Measurements from ENCODE around the gene SH2D5. TPM values are rescaled to one million over a fixed set of nuclear protein-coding genes. Genes with fewer than 3 reads are reported as not detected.

Gene SH2D5
- total RNA-seq, 1 donor from 2014 or later = 5.9 TPM

GRCh38 chr1:20721117-20722061, 11.1 kb downstream of the SH2D5 start:
- Mint-ChIP-seq H3K9me3 (ENCODE audit: unreplicated experiment) (peaks cover 3% of the 10 kb centered on the region), H3K27ac (ENCODE audit: unreplicated experiment) (no peak overlapping the region), H3K4me1 (ENCODE audit: low read depth, unreplicated experiment) (no peaks in the 10 kb centered on the region), H3K27me3 (ENCODE audit: low read depth, unreplicated experiment) (peaks cover 31% of the 10 kb centered on the region), H3K36me3 (ENCODE audit: low read depth, unreplicated experiment) (peaks cover 6% of the 10 kb centered on the region), H3K4me3 (ENCODE audit: unreplicated experiment) (no peak overlapping the region)
- no peak overlapping the region for H3K27ac ChIP-seq (ENCODE audit: low read depth, low read length)
- H3K9me3 ChIP-seq (ENCODE audit: insufficient read depth, low read depth, low read length) = no peaks in the 10 kb centered on the region
- no peak overlapping the region for H3K4me3 ChIP-seq (ENCODE audit: insufficient read depth, low read depth, low read length)
- TF ChIP-seq EZH2 (IDR thresholded peaks at IDR 0.05; ENCODE audit: insufficient read depth, low read length) = no peak
- TF ChIP-seq, protein P1, sequence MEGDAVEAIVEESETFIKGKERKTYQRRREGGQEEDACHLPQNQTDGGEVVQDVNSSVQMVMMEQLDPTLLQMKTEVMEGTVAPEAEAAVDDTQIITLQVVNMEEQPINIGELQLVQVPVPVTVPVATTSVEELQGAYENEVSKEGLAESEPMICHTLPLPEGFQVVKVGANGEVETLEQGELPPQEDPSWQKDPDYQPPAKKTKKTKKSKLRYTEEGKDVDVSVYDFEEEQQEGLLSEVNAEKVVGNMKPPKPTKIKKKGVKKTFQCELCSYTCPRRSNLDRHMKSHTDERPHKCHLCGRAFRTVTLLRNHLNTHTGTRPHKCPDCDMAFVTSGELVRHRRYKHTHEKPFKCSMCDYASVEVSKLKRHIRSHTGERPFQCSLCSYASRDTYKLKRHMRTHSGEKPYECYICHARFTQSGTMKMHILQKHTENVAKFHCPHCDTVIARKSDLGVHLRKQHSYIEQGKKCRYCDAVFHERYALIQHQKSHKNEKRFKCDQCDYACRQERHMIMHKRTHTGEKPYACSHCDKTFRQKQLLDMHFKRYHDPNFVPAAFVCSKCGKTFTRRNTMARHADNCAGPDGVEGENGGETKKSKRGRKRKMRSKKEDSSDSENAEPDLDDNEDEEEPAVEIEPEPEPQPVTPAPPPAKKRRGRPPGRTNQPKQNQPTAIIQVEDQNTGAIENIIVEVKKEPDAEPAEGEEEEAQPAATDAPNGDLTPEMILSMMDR (IDR thresholded peaks at IDR 0.05; ENCODE audit: insufficient read depth, low read depth, low read length) = no peak
- H3K79me2 ChIP-seq (ENCODE audit: insufficient read depth, low read length) = no peaks in the 10 kb centered on the region
- H4K20me1 ChIP-seq (ENCODE audit: insufficient read depth, low read length) = no peaks in the 10 kb centered on the region
- no peaks in the 10 kb centered on the region for H3K27me3 ChIP-seq (ENCODE audit: insufficient read depth, low read length)
- no peaks in the 10 kb centered on the region for H3K4me1 ChIP-seq (ENCODE audit: insufficient read depth, low read length)
- no peaks in the 10 kb centered on the region for H3K36me3 ChIP-seq (ENCODE audit: insufficient read depth, low read length)
- DNase-seq (ENCODE audit: low read depth) (no peak), FAIRE-seq (no peak)
- H3K4me2 ChIP-seq (ENCODE audit: low read length) = no peak overlapping the region
- H3K9ac ChIP-seq (ENCODE audit: low read length) = no peak overlapping the region
- H2AFZ ChIP-seq (ENCODE audit: low read depth, low read length) = no peak overlapping the region

DNA sequence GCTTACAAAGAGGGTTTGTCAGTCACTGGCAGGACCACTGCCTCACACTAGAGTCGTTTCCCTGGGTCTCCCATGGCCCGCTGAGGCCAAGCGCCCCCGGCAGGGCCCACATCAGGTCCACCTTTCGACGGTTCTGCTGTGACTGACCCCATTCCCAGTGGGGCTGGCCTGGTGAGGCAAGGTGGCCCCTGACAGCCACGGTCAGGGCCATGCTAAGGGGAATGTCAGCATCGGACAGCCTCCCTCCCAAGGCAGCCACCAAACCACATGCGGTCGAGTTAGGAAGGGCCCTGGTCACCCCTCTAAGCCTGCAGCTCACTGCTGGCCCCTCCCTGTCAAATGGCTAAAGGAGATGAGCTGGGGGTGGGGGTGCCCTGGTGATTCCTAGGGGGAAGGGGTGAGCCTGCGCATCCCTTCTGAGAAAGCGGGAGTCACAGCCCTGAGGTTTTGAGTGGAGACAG, 11.8 kb downstream of the SH2D5 start:
- Histone ChIP-seq H3K27ac (ENCODE audit: low read depth, low read length) (no peak overlapping the region), H3K36me3 (ENCODE audit: insufficient read depth, low read length) (no peaks in the 10 kb centered on the region), H3K79me2 (ENCODE audit: insufficient read depth, low read length) (no peaks in the 10 kb centered on the region), H4K20me1 (ENCODE audit: insufficient read depth, low read length) (no peaks in the 10 kb centered on the region), H2AFZ (ENCODE audit: low read depth, low read length) (no peak overlapping the region), H3K4me3 (ENCODE audit: insufficient read depth, low read depth, low read length) (no peak overlapping the region), H3K9me3 (ENCODE audit: insufficient read depth, low read depth, low read length) (no peaks in the 10 kb centered on the region), H3K4me2 (ENCODE audit: low read length) (no peak overlapping the region), H3K9ac (ENCODE audit: low read length) (no peak overlapping the region), H3K4me1 (ENCODE audit: insufficient read depth, low read length) (no peaks in the 10 kb centered on the region), H3K27me3 (ENCODE audit: insufficient read depth, low read length) (no peaks in the 10 kb centered on the region)
- Mint-ChIP-seq H3K27ac (ENCODE audit: unreplicated experiment) (no peak overlapping the region), H3K36me3 (ENCODE audit: low read depth, unreplicated experiment) (peaks cover 6% of the 10 kb centered on the region), H3K4me3 (ENCODE audit: unreplicated experiment) (no peak overlapping the region), H3K9me3 (ENCODE audit: unreplicated experiment) (peaks cover 3% of the 10 kb centered on the region), H3K27me3 (ENCODE audit: low read depth, unreplicated experiment) (peaks cover 31% of the 10 kb centered on the region), H3K4me1 (ENCODE audit: low read depth, unreplicated experiment) (no peaks in the 10 kb centered on the region)
- no peak for TF ChIP-seq EZH2 (IDR thresholded peaks at IDR 0.05; ENCODE audit: insufficient read depth, low read length)
- TF ChIP-seq, protein P1 (IDR thresholded peaks at IDR 0.05; ENCODE audit: insufficient read depth, low read depth, low read length) = no peak
- no peak for FAIRE-seq
- no peak for DNase-seq (ENCODE audit: low read depth)
